ENCODE results near the gene VTI1A. TPM values are rescaled to one million over a fixed set of nuclear protein-coding genes. Genes with fewer than 3 reads are reported as not detected.
"Not testable (repeated sequence)": the region's sequence is repeated elsewhere in the genome, so short reads cannot be mapped to it uniquely, and the experiment has no call there.

Gene VTI1A
- total RNA-seq: 10 to 100 TPM; 40.2 to 56.8 (median 51.4) TPM
- 10 to 100 TPM; 21.7 to 27.2 TPM for polyA plus RNA-seq
- 63.3 reads per million, percentile 76 among the genes with 10 or more reads in this experiment for total RNA-seq

DNA sequence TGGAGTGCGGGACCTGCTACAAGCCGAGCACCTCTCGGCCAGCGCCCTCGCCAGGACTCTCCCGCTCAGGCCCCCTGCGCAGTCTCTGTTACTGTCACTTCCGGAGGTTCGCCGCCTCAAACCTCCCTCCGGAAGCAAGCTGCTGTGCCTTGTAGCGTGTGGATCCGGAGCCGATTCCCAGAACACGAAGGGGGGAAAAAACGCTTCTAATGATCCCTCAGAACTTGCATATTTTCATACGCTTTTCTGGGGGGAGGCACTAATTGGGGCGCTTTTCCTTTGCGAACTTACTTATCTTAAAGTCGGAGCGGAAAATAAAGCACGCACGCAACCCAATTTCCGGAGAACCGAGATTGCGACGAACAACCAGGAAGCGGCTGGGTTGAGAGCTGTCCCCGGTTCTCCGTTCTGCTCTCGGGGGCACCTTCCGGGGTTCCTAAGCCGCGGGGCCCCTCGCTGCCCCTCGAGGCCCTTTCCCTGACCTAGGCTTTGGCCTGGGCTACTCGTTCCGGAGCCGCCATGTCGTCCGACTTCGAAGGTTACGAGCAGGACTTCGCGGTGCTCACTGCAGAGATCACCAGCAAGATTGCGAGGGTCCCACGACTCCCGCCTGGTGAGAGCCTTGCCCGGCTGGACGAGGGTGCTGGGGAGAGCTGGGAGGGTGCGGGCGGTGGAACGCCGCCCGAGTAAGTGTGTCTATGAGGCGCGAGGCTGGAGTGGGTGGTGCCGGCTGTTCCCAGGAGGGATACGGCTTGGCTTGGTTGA lies at the start of gene VTI1A, which contains the start of gene ZDHHC6:
TSS of gene VTI1A (plus strand) at position 361 of the 765 bp plus-strand sequence. CDS start at position 520, 159 bp downstream.
TSS of gene ZDHHC6 (minus strand) at position 60 of the 765 bp plus-strand sequence. CDS start 1,478 bp downstream, outside the sequence.
- no peaks in the 10 kb centered on the region for H3K9me3 Mint-ChIP-seq
- no peaks in the 10 kb centered on the region for H3K27me3 Mint-ChIP-seq
- peaks cover 31 to 81% (median 66%) of the 10 kb centered on the region in 7 donors for H3K4me1 Mint-ChIP-seq
- H3K36me3 Mint-ChIP-seq: peaks cover 5 to 14% (median 8%) of the 10 kb centered on the region in 5 donors
- Histone ChIP-seq H3K36me3 (ENCODE audit: control insufficient read depth in 2 of 3, insufficient read depth in 3 of 3, low read length in 3 of 3) (peaks cover 0 to 27% (median 3%) of the 10 kb centered on the region in 3 experiments), H3K27ac (ENCODE audit: low read depth, low read length) (peak within 1 kb of the TSS; percentile 90), H3K4me1 (ENCODE audit: control insufficient read depth in 2 of 2, insufficient read depth in 2 of 2, low read length in 2 of 2) (peaks cover 23 to 25% of the 10 kb centered on the region in 2 donors), H3K27me3 (ENCODE audit: control insufficient read depth in 2 of 2, insufficient read depth in 2 of 2, low read length in 2 of 2) (no peaks in the 10 kb centered on the region), H3K4me3 (ENCODE audit: low read length) (peak within 1 kb of the TSS; percentile 85), H3K9me3 (ENCODE audit: control insufficient read depth in 2 of 3, low read length in 3 of 3) (no peaks in the 10 kb centered on the region)
- intact Hi-C loops (cut with micrococcal nuclease): loop anchor here (1.0 to 10.0 kb wide), 11 partner anchors 9 to 1950 kb away; partner anchors contain the start of genes DCLRE1A (in 2 of the 2), DUSP5 (in 2 of the 2), GPAM (in 2 of the 2) and NHLRC2 (in 2 of the 2)
- H3K4me3 Mint-ChIP-seq: peak within 1 kb of the TSS; percentile 92 to 100 (median 96)
- peak; percentile 95 for ATAC-seq
- ChIA-PET POLR2A (interaction anchor here (0.7 to 2.5 kb wide), 10 partner anchors 10 to 263 kb away, joined by 3 to 22 read pairs (median 4); partner anchors contain the start of genes ACSL5 and GPAM), CTCF (interaction anchor here (0.5 kb wide), 1 partner anchor 28 kb away, joined by 3 read pairs; no protein-coding TSS in a partner anchor)
- H3K27ac Mint-ChIP-seq: peak within 1 kb of the TSS; percentile 95 to 100 (median 99)
- DNase-seq: peak; percentile 70 to 89 (median 84)

GRCh38 chr10:112397592-112397991 lies 49.4 kb upstream of the VTI1A start:
- Histone ChIP-seq H3K27me3 (ENCODE audit: control insufficient read depth in 2 of 2, insufficient read depth in 2 of 2, low read length in 2 of 2) (no peaks in the 10 kb centered on the region), H3K27ac (ENCODE audit: low read depth, low read length) (no peak overlapping the region), H3K36me3 (ENCODE audit: control insufficient read depth in 2 of 3, insufficient read depth in 3 of 3, low read length in 3 of 3) (peaks cover 16 to 67% (median 26%) of the 10 kb centered on the region in 3 experiments), H3K4me3 (ENCODE audit: low read length) (no peak overlapping the region), H3K4me1 (ENCODE audit: control insufficient read depth in 2 of 2, insufficient read depth in 2 of 2, low read length in 2 of 2) (no peaks in the 10 kb centered on the region), H3K9me3 (ENCODE audit: control insufficient read depth in 2 of 3, low read length in 3 of 3) (no peaks in the 10 kb centered on the region)
- POLR2A ChIA-PET: no interaction called here
- Mint-ChIP-seq H3K4me3 (no peak overlapping the region), H3K9me3 (peaks cover 0 to 2% (median 0%) of the 10 kb centered on the region in 11 donors), H3K36me3 (peaks cover 0 to 30% (median 17%) of the 10 kb centered on the region in 5 donors), H3K27me3 (no peaks in the 10 kb centered on the region), H3K4me1 (peaks cover 0 to 13% (median 10%) of the 10 kb centered on the region in 7 donors), H3K27ac (no peak overlapping the region)
- DNase-seq (no peak), ATAC-seq (no peak)
- intact Hi-C loops (cut with micrococcal nuclease): no loop called here
- CTCF ChIA-PET: no interaction called here

GRCh38 chr10:112402917-112403316 lies 44.1 kb upstream of the VTI1A start:
- H3K9me3 Mint-ChIP-seq: peaks cover 0 to 10% (median 0%) of the 10 kb centered on the region in 11 donors
- no peak overlapping the region for H3K27ac ChIP-seq (ENCODE audit: low read depth, low read length)
- ChIA-PET CTCF (no interaction called here), POLR2A (no interaction called here)
- H3K27ac Mint-ChIP-seq: peak overlapping the region in 1 of 9 donors; percentile 9
- intact Hi-C loops (cut with micrococcal nuclease): no loop called here
- H3K4me1 ChIP-seq (ENCODE audit: control insufficient read depth in 2 of 2, insufficient read depth in 2 of 2, low read length in 2 of 2): no peaks in the 10 kb centered on the region
- H3K36me3 ChIP-seq (ENCODE audit: control insufficient read depth in 2 of 3, insufficient read depth in 3 of 3, low read length in 3 of 3): peaks cover 4 to 80% (median 38%) of the 10 kb centered on the region in 3 experiments
- no peaks in the 10 kb centered on the region for H3K27me3 ChIP-seq (ENCODE audit: control insufficient read depth in 2 of 2, insufficient read depth in 2 of 2, low read length in 2 of 2)
- no peaks in the 10 kb centered on the region for H3K9me3 ChIP-seq (ENCODE audit: control insufficient read depth in 2 of 3, low read length in 3 of 3)
- H3K36me3 Mint-ChIP-seq: peaks cover 6 to 66% (median 47%) of the 10 kb centered on the region in 5 donors
- DNase-seq (no peak), ATAC-seq (no peak)
- no peak overlapping the region for H3K4me3 Mint-ChIP-seq
- H3K27me3 Mint-ChIP-seq: no peaks in the 10 kb centered on the region
- peaks cover 0 to 3% (median 0%) of the 10 kb centered on the region in 7 donors for H3K4me1 Mint-ChIP-seq
- no peak overlapping the region for H3K4me3 ChIP-seq (ENCODE audit: low read length)

- Histone ChIP-seq H3K4me3 (ENCODE audit: low read length) (no peak overlapping the region), H3K27me3 (ENCODE audit: control insufficient read depth in 2 of 2, insufficient read depth in 2 of 2, low read length in 2 of 2) (no peaks in the 10 kb centered on the region), H3K9me3 (ENCODE audit: control insufficient read depth in 2 of 3, low read length in 3 of 3) (no peaks in the 10 kb centered on the region), H3K36me3 (ENCODE audit: control insufficient read depth in 2 of 3, insufficient read depth in 3 of 3, low read length in 3 of 3) (peaks cover 16 to 84% (median 44%) of the 10 kb centered on the region in 3 experiments), H3K27ac (ENCODE audit: low read depth, low read length) (no peak overlapping the region), H3K4me1 (ENCODE audit: control insufficient read depth in 2 of 2, insufficient read depth in 2 of 2, low read length in 2 of 2) (no peaks in the 10 kb centered on the region)
- Mint-ChIP-seq H3K4me3 (no peak overlapping the region), H3K27ac (no peak overlapping the region), H3K27me3 (no peaks in the 10 kb centered on the region), H3K36me3 (peaks cover 11 to 68% (median 54%) of the 10 kb centered on the region in 5 donors), H3K9me3 (peaks cover 0 to 10% (median 0%) of the 10 kb centered on the region in 11 donors), H3K4me1 (peaks cover 0 to 3% (median 0%) of the 10 kb centered on the region in 7 donors)
- no peak for DNase-seq
- POLR2A ChIA-PET: no interaction called here
- no peak for ATAC-seq
- CTCF ChIA-PET: no interaction called here
- intact Hi-C loops (cut with micrococcal nuclease): no loop called here
Observed at GRCh38 chr10:112404617-112405016, 42.4 kb upstream of the VTI1A start.

DNA sequence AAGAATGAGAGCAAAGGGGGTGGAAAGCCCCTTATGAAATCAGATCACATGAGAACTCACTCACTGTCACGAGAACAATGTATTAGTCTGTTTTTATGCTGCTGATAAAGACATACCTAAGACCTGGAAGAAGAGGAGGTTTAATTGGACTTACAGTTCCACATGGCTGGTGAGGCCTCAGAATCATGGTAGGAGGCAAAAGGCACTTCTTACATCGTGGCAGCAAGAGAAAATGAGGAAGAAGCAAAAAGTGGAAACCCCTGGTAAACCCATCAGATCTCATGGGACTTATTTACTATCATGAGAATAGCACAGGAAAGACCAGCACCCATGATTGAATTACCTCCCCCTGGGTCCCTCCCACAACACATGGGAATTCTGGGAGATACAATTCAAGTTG lies 40.2 kb upstream of the VTI1A start:
- H3K27me3 ChIP-seq (ENCODE audit: control insufficient read depth in 2 of 2, insufficient read depth in 2 of 2, low read length in 2 of 2); POLR2A ChIA-PET; H3K27me3 Mint-ChIP-seq; DNase-seq; H3K4me1 ChIP-seq (ENCODE audit: control insufficient read depth in 2 of 2, insufficient read depth in 2 of 2, low read length in 2 of 2); CTCF ChIA-PET; H3K9me3 Mint-ChIP-seq; H3K4me1 Mint-ChIP-seq; H3K27ac Mint-ChIP-seq; H3K9me3 ChIP-seq (ENCODE audit: control insufficient read depth in 2 of 3, low read length in 3 of 3); H3K27ac ChIP-seq (ENCODE audit: low read depth, low read length); H3K4me3 Mint-ChIP-seq; H3K4me3 ChIP-seq (ENCODE audit: low read length); ATAC-seq; intact Hi-C loops (cut with micrococcal nuclease): not testable (repeated sequence)
- peaks cover 11 to 76% (median 58%) of the 10 kb centered on the region in 5 donors for H3K36me3 Mint-ChIP-seq
- peaks cover 16 to 93% (median 57%) of the 10 kb centered on the region in 3 experiments for H3K36me3 ChIP-seq (ENCODE audit: control insufficient read depth in 2 of 3, insufficient read depth in 3 of 3, low read length in 3 of 3)

GRCh38 chr10:112407696-112408095 lies 39.3 kb upstream of the VTI1A start:
- Histone ChIP-seq H3K4me1 (ENCODE audit: control insufficient read depth in 2 of 2, insufficient read depth in 2 of 2, low read length in 2 of 2) (no peaks in the 10 kb centered on the region), H3K27me3 (ENCODE audit: control insufficient read depth in 2 of 2, insufficient read depth in 2 of 2, low read length in 2 of 2) (no peaks in the 10 kb centered on the region), H3K9me3 (ENCODE audit: control insufficient read depth in 2 of 3, low read length in 3 of 3) (no peaks in the 10 kb centered on the region), H3K36me3 (ENCODE audit: control insufficient read depth in 2 of 3, insufficient read depth in 3 of 3, low read length in 3 of 3) (peaks cover 16 to 92% (median 50%) of the 10 kb centered on the region in 3 experiments), H3K27ac (ENCODE audit: low read depth, low read length) (no peak overlapping the region), H3K4me3 (ENCODE audit: low read length) (no peak overlapping the region)
- DNase-seq (no peak), ATAC-seq (no peak)
- intact Hi-C loops (cut with micrococcal nuclease): no loop called here
- Mint-ChIP-seq H3K27ac (peak overlapping the region in 1 of 9 donors; percentile 44), H3K36me3 (peaks cover 11 to 69% (median 55%) of the 10 kb centered on the region in 5 donors), H3K4me3 (no peak overlapping the region), H3K9me3 (peaks cover 0 to 10% (median 0%) of the 10 kb centered on the region in 11 donors), H3K4me1 (no peaks in the 10 kb centered on the region), H3K27me3 (no peaks in the 10 kb centered on the region)
- ChIA-PET POLR2A (interaction anchor here (1.2 kb wide), 1 partner anchor 32 kb away, joined by 3 read pairs; no protein-coding TSS in a partner anchor), CTCF (interaction anchor here (0.9 kb wide), 1 partner anchor 64 kb away, joined by 4 read pairs; no protein-coding TSS in a partner anchor)
